Ovary (tissue), 3 donors: ENCODE results near the gene ZNF778.
"Not testable (repeated sequence)": the region's sequence is repeated elsewhere in the genome, so short reads cannot be mapped to it uniquely, and the experiment has no call there.

ENCODE experiments used
- EP300 ChIP-seq: sonication (generic); formaldehyde crosslinking; IDR thresholded peaks from one replicate; pipeline ENCODE4 v1.6.1; 2017; ENCODE audit warnings: antibody characterized with exemption
- TF ChIP-seq, protein P1 (sequence below), 3 donors: fragments of 450-650 bp in 2 of 3; fragments of 200-600 bp in 1 of 3; IDR thresholded peaks; one replicate each; pipeline versions ENCODE4 v1.5.1 to v1.8.0; 2016 to 2022; ENCODE audit warnings: antibody characterized with exemption in 3 of 3, mild to moderate bottlenecking in 1 of 3
- donor health status: DM: no; HTN: no; CAD: no.

DNA sequence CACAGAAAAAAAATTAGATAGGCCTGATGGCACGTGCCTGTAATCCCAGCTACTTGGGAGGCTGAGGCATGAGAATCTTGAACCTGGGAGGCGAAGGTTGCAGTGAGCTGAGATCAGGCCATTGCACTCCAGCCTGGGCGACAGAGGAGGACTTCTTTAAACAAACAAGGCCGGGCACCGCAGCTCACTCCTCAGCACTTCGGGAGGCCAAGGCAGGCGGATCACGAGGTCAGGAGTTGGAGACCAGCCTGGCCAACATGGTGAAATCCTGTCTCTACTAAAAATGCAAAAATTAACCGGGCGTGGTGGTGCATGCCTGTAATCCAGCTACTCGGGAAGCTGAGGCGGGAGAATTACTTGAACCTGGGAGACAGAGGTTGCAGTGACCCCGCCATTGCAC is 26.8 kb downstream of the ZNF778 start:
- TF ChIP-seq, protein P1, sequence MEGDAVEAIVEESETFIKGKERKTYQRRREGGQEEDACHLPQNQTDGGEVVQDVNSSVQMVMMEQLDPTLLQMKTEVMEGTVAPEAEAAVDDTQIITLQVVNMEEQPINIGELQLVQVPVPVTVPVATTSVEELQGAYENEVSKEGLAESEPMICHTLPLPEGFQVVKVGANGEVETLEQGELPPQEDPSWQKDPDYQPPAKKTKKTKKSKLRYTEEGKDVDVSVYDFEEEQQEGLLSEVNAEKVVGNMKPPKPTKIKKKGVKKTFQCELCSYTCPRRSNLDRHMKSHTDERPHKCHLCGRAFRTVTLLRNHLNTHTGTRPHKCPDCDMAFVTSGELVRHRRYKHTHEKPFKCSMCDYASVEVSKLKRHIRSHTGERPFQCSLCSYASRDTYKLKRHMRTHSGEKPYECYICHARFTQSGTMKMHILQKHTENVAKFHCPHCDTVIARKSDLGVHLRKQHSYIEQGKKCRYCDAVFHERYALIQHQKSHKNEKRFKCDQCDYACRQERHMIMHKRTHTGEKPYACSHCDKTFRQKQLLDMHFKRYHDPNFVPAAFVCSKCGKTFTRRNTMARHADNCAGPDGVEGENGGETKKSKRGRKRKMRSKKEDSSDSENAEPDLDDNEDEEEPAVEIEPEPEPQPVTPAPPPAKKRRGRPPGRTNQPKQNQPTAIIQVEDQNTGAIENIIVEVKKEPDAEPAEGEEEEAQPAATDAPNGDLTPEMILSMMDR (IDR thresholded peaks at IDR 0.05) = not testable (repeated sequence)
- TF ChIP-seq EP300 = not testable (repeated sequence)
